RCC 7860 (cell line): ENCODE data around the gene DNAH10.

Experiments
- DNase-seq: peaks from one replicate; pipeline ENCODE4 v3.0.0-alpha.2; 2015; ENCODE audit warnings: low spot score
- FAIRE-seq: peaks from 2 replicates; lab custom pipeline; 2012; peaks lifted over from hg19 to GRCh38; lab: Jason Lieb, UNC

DNAH10 gene

GRCh38 chr12:123879691-123880090 lies 117.6 kb downstream of the DNAH10 start:
- DNase-seq (no peak), FAIRE-seq (no peak)

- FAIRE-seq = no peak
- no peak for DNase-seq
Observed at GRCh38 chr12:123882161-123882705, 120.1 kb downstream of the DNAH10 start.

GRCh38 chr12:123886258-123886657 lies 124.2 kb downstream of the DNAH10 start:
- no peak for FAIRE-seq
- DNase-seq = no peak

GRCh38 chr12:123886931-123887582 lies 125.0 kb downstream of the DNAH10 start:
- DNase-seq (no peak), FAIRE-seq (no peak)

- no peak for FAIRE-seq
- DNase-seq = no peak
Observed at GRCh38 chr12:123888989-123889388, 126.9 kb downstream of the DNAH10 start.

- DNase-seq (no peak), FAIRE-seq (no peak)
Observed at GRCh38 chr12:123889848-123890535, 127.9 kb downstream of the DNAH10 start.

- FAIRE-seq (no peak), DNase-seq (no peak)
Observed at GRCh38 chr12:123890536-123890902, 128.4 kb downstream of the DNAH10 start.

GRCh38 chr12:123891011-123891410 lies 128.9 kb downstream of the DNAH10 start:
- DNase-seq (no peak), FAIRE-seq (no peak)

GRCh38 chr12:123891516-123892179 lies 129.5 kb downstream of the DNAH10 start:
- DNase-seq (no peak), FAIRE-seq (no peak)

GRCh38 chr12:123892180-123892559 lies 130.1 kb downstream of the DNAH10 start:
- DNase-seq (no peak), FAIRE-seq (no peak)

GRCh38 chr12:123892853-123893252 lies 130.8 kb downstream of the DNAH10 start:
- FAIRE-seq = no peak
- DNase-seq = no peak

GRCh38 chr12:123893276-123893675 lies 131.2 kb downstream of the DNAH10 start:
- no peak for FAIRE-seq
- DNase-seq = no peak

GRCh38 chr12:123894823-123895345 lies 132.8 kb downstream of the DNAH10 start:
- FAIRE-seq = no peak
- DNase-seq = no peak

- FAIRE-seq = no peak
- no peak for DNase-seq
Observed at GRCh38 chr12:123895451-123895850, 133.3 kb downstream of the DNAH10 start.

GRCh38 chr12:123896767-123897166 lies 134.7 kb downstream of the DNAH10 start:
- no peak for DNase-seq

GRCh38 chr12:123897221-123897620 lies 135.1 kb downstream of the DNAH10 start:
- FAIRE-seq (peak; percentile 44), DNase-seq (peak; percentile 62)

More at GRCh38 chr12:123896767-123897166, 134.7 kb downstream of the DNAH10 start:
- no peak for FAIRE-seq

GRCh38 chr12:123898673-123899072 lies 136.6 kb downstream of the DNAH10 start:
- no peak for FAIRE-seq
- DNase-seq = no peak

GRCh38 chr12:123899368-123899767 lies 137.3 kb downstream of the DNAH10 start:
- FAIRE-seq (no peak), DNase-seq (no peak)

GRCh38 chr12:123900871-123901376 lies 138.8 kb downstream of the DNAH10 start:
- DNase-seq = no peak

GRCh38 chr12:123902821-123903220 lies 140.7 kb downstream of the DNAH10 start:
- FAIRE-seq = no peak
- no peak for DNase-seq

More at GRCh38 chr12:123900871-123901376, 138.8 kb downstream of the DNAH10 start:
- FAIRE-seq = no peak
